HG02981 (cell line): ENCODE data around the gene PRPF19.
A peak's percentile ranks its signal among the peaks of the same experiment; 100 is the strongest.

Experiments used
- ATAC-seq: cut with Tn5 transposase; IDR thresholded peaks from one replicate; pipeline ENCODE4 v1.9.1; 2021; ENCODE audit warnings: mild to moderate bottlenecking, moderate library complexity; ENCODE audit not compliant: unreplicated experiment

The PRPF19 gene

GRCh38 chr11:60847281-60847680 is 59.1 kb downstream of the PRPF19 start:
- no peak for ATAC-seq

- no peak for ATAC-seq
These were observed 61.0 kb downstream of the PRPF19 start for GRCh38 chr11:60845338-60845737.

- no peak for ATAC-seq
These were observed 61.5 kb downstream of the PRPF19 start for GRCh38 chr11:60844870-60845221.

GRCh38 chr11:60844045-60844869 is 62.1 kb downstream of the PRPF19 start:
- no peak for ATAC-seq

- no peak for ATAC-seq
These were observed 63.5 kb downstream of the PRPF19 start for GRCh38 chr11:60842668-60843600.

- peak; percentile 83 for ATAC-seq
These were observed 64.4 kb downstream of the PRPF19 start, which contains the start of gene CCDC86 for GRCh38 chr11:60841797-60842667. Gene CCDC86 (plus strand): TSS chr11:60842113. CDS start chr11:60842125, 12 bp downstream.
